Nephron (organoid): Measurements from ENCODE around the gene SOX8.

Experiments used
- H3K27ac Mint-ChIP-seq, 3 experiments: 2 replicates each; pipeline ENCODE4 v1.8.0; 2020; ENCODE audit warnings: mixed read lengths in 3 of 3, mild to moderate bottlenecking in 2 of 3, moderate library complexity in 1 of 3
- H3K27me3 Mint-ChIP-seq: 2 replicates; pipeline ENCODE4 v1.8.0; 2021; ENCODE audit warnings: low read depth, mild to moderate bottlenecking, moderate library complexity, mixed read lengths
- H3K36me3 Mint-ChIP-seq: 2 replicates; pipeline ENCODE4 v1.8.0; 2020; ENCODE audit warnings: low read depth, mixed read lengths
- H3K4me1 Mint-ChIP-seq: 2 replicates; pipeline ENCODE4 v1.8.0; 2020; ENCODE audit warnings: mixed read lengths
- H3K4me3 Mint-ChIP-seq, 3 experiments: 2 replicates each; pipeline ENCODE4 v1.8.0; 2020; ENCODE audit warnings: mild to moderate bottlenecking in 3 of 3, mixed read lengths in 3 of 3, moderate library complexity in 2 of 3
- H3K9me3 Mint-ChIP-seq: 2 replicates; pipeline ENCODE4 v1.8.0; 2020; ENCODE audit warnings: mixed read lengths
- TF ChIP-seq, protein P1 (sequence below), 3 experiments: fragments of 200-600 bp; sonication (generic); IDR thresholded peaks; one replicate each; pipeline ENCODE4 v1.5.0; 2021; ENCODE audit warnings: antibody characterized with exemption in 3 of 3; ENCODE audit not compliant: unreplicated experiment in 3 of 3

SOX8 gene

DNA sequence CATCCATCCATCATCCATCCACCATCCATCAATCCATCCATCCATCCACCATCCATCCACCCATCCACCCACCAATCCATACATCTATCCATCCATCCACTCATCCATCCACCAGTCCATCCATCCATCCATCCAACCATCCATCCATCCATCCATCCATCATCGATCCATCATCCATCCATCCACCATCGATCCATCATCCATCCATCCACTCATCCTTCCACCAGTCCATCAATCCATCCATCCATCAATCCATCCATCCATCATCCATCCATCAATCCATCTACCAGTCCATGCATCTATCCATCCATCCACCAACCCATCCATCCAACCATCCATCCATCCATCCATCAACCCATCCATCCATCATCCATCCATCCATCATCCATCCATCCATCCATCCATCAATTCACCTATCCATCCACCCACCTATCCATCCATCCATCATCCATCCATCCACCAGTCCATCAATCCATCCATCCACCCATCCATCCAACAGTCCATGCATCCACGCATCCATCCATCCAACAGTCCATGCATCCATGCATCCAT, 51.6 kb downstream of the SOX8 start:
- H3K4me3 Mint-ChIP-seq: no peak overlapping the region
- H3K27ac Mint-ChIP-seq: no peak overlapping the region
- H3K9me3 Mint-ChIP-seq: no peaks in the 10 kb centered on the region
- TF ChIP-seq, protein P1, sequence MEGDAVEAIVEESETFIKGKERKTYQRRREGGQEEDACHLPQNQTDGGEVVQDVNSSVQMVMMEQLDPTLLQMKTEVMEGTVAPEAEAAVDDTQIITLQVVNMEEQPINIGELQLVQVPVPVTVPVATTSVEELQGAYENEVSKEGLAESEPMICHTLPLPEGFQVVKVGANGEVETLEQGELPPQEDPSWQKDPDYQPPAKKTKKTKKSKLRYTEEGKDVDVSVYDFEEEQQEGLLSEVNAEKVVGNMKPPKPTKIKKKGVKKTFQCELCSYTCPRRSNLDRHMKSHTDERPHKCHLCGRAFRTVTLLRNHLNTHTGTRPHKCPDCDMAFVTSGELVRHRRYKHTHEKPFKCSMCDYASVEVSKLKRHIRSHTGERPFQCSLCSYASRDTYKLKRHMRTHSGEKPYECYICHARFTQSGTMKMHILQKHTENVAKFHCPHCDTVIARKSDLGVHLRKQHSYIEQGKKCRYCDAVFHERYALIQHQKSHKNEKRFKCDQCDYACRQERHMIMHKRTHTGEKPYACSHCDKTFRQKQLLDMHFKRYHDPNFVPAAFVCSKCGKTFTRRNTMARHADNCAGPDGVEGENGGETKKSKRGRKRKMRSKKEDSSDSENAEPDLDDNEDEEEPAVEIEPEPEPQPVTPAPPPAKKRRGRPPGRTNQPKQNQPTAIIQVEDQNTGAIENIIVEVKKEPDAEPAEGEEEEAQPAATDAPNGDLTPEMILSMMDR (IDR thresholded peaks at IDR 0.05; ENCODE audit: unreplicated experiment in 3 of 3): no peak
- peaks cover 20% of the 10 kb centered on the region for H3K4me1 Mint-ChIP-seq
- no peaks in the 10 kb centered on the region for H3K36me3 Mint-ChIP-seq
- no peaks in the 10 kb centered on the region for H3K27me3 Mint-ChIP-seq

GRCh38 chr16:1034230-1035065, 52.9 kb downstream of the SOX8 start:
- H3K4me1 Mint-ChIP-seq: peaks cover 18% of the 10 kb centered on the region
- no peaks in the 10 kb centered on the region for H3K36me3 Mint-ChIP-seq
- TF ChIP-seq, protein P1 (IDR thresholded peaks at IDR 0.05; ENCODE audit: unreplicated experiment in 3 of 3): no peak
- no peaks in the 10 kb centered on the region for H3K9me3 Mint-ChIP-seq
- H3K27me3 Mint-ChIP-seq: no peaks in the 10 kb centered on the region
- no peak overlapping the region for H3K27ac Mint-ChIP-seq
- H3K4me3 Mint-ChIP-seq: no peak overlapping the region

DNA sequence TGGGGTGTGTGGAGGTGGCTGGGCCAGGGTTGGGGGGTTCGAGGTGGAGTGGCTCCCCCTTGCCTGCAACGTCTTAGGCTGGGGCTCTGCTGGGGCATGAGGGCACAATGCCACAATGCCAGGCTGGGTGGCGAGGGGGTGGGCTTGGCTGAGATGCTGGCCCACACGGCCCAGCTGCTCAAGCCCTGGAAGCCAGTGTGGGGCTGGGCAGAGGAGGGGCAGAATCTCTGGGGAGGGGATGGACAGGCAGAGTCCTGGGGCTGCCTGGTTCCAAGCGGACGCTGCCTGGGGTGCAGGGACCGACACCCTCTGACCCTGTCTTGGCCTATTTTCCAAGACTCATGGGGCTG, 53.5 kb downstream of the SOX8 start:
- H3K9me3 Mint-ChIP-seq: no peaks in the 10 kb centered on the region
- H3K36me3 Mint-ChIP-seq: no peaks in the 10 kb centered on the region
- H3K27me3 Mint-ChIP-seq: no peaks in the 10 kb centered on the region
- TF ChIP-seq, protein P1 (IDR thresholded peaks at IDR 0.05; ENCODE audit: unreplicated experiment in 3 of 3): no peak
- peaks cover 13% of the 10 kb centered on the region for H3K4me1 Mint-ChIP-seq
- H3K27ac Mint-ChIP-seq: no peak overlapping the region
- H3K4me3 Mint-ChIP-seq: no peak overlapping the region

- no peaks in the 10 kb centered on the region for H3K9me3 Mint-ChIP-seq
- no peak overlapping the region for H3K4me3 Mint-ChIP-seq
- H3K27me3 Mint-ChIP-seq: no peaks in the 10 kb centered on the region
- peaks cover 13% of the 10 kb centered on the region for H3K4me1 Mint-ChIP-seq
- H3K27ac Mint-ChIP-seq: no peak overlapping the region
- H3K36me3 Mint-ChIP-seq: no peaks in the 10 kb centered on the region
- TF ChIP-seq, protein P1 (IDR thresholded peaks at IDR 0.05; ENCODE audit: unreplicated experiment in 3 of 3): no peak
Observed at GRCh38 chr16:1036166-1036565, 54.6 kb downstream of the SOX8 start.
